Activated T-cell treated with anti-CD3 and anti-CD28 coated beads for 24 hours (primary cell): ENCODE results near the gene MAPK1.
"Not testable (repeated sequence)": the region's sequence is repeated elsewhere in the genome, so short reads cannot be mapped to it uniquely, and the experiment has no call there.

ENCODE experiments used
- DNase-seq: peaks from one replicate; pipeline ENCODE4 v3.0.0-alpha.2; 2020; ENCODE audit warnings: low read depth

MAPK1 gene

DNA sequence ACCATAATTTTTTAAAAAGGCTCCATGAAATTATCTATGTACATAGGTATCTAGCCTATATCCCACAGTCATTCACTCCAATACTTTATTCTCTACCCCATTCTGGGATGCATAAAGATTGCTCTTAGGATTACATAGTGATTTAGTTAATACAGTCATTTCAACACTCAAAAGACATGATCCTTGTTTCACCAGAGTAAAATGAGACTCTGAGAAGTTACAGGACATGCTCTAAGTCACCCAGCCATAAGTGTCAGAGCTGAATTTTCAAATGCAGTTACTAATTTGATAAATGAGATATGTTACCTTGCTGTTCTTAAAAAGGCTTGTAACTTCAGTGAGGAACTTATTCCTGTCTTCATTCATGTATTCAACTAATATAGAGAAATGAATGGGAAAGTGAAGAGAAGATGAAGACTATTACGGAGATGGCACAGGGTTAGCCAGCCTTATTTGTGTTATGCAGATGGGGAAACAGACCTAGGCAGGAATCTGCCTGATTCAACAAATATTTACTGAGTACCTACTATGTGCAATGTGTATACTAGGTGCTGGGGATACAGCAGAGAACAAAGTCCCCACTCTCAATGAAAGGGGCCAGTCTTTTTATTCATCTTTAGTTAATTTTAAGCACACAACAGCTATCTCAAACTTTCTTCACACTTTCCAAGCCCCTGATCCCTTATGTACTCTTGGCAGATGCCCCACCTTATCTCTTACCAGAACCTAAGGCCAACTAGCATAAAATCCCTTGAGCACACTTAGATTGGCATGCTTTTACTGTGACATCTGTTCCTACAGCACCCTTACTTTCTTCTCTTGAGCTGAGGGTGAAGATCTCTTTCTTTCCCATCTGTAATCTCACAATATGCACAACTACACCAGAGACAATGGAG, 21.6 kb downstream of the MAPK1 start:
- no peak for DNase-seq

GRCh38 chr22:21842946-21843345, 24.5 kb downstream of the MAPK1 start:
- no peak for DNase-seq

GRCh38 chr22:21841422-21841821, 26.0 kb downstream of the MAPK1 start:
- no peak for DNase-seq

GRCh38 chr22:21840236-21840823, 27.1 kb downstream of the MAPK1 start:
- DNase-seq, result no peak

DNA sequence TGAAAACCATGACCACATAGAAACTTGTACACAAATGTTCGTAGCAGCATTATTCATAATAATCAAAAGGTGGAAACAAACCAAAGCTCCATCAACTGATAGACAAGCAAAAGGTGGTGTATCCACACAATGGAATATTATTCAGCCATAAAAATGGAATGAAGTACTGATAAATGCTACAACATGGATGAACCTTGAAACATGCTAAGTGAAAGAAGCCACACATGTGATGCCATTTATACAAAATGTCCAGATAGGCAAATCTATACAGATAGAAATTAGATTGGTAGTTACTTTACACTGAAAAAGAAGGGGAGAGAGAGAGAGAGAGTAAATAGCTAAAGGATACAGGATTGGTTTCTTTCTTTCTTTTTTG, 27.7 kb downstream of the MAPK1 start:
- no peak for DNase-seq

GRCh38 chr22:21839104-21839764, 28.2 kb downstream of the MAPK1 start:
- not testable (repeated sequence) for DNase-seq

DNA sequence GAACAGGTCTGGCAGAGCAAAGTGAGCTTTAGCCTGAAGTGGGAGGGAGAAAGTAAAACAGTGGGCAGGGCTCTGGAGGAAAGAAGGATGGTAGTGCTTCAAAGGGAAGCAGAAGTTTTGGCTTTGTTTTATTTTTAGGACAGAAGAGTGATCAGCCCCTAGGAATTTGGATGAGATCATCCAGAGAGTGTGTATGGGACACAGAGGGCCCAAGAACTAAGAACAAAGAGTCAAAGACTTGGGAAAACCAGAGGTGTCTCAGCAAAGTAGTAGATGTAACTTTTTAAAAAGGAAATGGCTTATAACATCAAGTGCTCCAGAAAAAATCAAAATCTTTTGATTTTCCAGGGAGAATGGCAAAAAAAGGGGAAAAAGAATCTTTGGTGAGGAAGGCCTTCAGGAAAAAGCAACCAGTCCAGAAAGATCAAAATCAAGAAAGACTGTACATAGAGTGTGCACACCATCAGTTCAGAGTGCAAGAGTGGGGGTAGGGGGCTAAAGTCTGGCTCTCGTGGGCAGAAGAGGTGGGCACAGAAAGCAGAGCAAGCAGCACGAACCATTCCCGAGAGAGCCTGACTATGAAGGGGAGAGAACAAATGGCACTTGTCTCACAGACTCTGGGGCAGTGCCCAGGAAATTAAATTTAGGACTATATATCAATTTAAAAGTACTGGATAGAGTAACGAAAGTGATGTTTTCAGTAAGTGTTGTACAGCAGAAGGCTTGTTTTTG, 30.0 kb downstream of the MAPK1 start:
- no peak for DNase-seq

- DNase-seq, result not testable (repeated sequence)
These were observed 31.0 kb downstream of the MAPK1 start for GRCh38 chr22:21836486-21836885.

DNA sequence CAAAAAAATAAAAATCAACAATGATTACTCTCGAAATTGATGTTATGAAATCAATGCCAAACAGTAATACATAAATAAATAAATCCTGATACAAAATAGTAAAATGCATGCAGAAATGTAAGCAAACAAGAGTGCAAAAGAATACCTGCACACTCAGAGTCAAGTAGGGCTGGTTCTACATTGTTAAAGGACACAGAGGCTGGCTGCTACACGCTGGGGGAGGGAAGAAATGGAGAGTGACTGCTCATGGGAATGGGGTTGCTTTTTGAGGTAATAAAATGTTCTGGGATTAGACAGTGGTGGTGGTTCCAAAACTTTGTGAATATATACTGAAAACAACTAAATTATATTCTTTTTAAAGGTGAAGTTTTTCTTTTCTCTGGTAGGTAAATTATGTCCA, 32.1 kb downstream of the MAPK1 start:
- DNase-seq, result no peak

DNA sequence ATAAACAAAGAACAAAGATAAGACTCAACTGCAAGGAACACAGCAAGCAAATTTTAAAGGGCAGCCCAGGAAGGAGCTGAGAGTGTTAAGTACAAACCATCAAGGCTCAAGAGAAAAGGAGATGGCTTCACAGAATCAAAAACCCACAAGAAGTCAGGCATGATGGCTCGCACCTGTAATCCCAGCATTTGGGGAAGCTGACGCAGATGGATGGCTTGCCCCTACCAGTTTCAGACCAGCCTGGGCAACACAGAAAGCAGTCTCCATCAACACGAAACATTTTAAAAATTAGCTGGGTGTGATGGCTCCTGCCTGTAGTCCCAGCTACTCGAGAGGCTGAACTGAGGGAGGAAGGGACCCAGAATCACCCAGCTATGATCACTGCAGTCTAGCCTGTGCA, 32.6 kb downstream of the MAPK1 start:
- no peak for DNase-seq

GRCh38 chr22:21832291-21833290, 34.9 kb downstream of the MAPK1 start:
- no peak for DNase-seq

DNA sequence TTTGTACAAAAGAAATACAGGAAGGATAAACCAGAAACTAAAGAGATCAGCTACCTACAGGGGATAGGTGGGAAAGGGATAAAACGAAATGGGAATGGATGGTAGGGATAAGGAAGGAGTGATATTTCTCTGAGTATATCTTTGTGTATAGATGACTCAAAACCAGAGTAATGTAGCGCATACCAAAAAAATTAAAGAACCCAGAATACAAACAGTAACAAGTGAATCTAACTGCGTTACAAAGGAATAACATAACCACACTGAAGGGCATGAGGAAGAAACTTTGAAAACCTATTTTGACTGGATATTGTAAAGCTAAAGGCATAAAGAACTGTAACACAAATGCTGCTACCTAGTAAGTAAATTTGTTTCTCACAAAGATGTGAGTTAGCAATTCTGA, 37.9 kb downstream of the MAPK1 start:
- DNase-seq, result no peak

DNA sequence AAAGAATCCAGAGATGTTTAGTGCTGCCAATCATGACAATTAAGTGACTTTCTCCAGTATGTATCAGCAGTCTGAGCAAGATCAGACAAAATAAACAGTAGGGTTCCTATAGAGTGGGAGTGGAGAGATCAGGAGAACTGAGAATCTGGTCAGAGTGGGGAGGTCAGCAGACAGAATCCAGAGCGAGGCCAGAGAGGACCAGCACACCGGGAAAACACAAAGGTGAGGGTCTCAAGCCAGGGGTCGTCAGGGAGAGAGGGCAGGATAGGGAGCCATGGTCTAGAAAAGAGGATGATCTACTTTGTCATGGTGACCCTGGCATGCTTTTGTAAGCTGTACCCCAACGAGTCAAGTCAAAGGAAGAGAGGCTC, 39.2 kb downstream of the MAPK1 start:
- no peak for DNase-seq

GRCh38 chr22:21827628-21828267, 39.7 kb downstream of the MAPK1 start:
- no peak for DNase-seq

DNA sequence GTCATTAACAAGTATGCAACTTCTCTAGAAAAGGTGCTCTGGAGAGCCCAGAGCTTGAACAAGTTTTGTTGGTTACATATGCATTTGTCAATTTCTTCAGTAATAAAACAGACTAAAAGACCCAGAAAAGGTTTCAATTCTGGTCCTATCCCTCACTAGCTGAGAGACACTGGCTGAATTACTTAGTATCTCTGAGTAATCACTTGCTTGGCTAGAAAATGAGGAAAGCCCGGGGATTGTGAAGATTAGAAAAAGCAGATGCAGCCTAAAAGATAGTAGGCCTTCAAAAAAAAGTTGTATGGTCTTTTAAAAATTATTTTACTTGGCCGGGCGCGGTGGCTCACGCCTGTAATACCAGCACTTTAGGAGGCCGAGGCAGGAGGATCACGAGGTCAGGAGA, 41.2 kb downstream of the MAPK1 start:
- no peak for DNase-seq

- not testable (repeated sequence) for DNase-seq
These were observed 42.5 kb downstream of the MAPK1 start for GRCh38 chr22:21824962-21825361.

DNA sequence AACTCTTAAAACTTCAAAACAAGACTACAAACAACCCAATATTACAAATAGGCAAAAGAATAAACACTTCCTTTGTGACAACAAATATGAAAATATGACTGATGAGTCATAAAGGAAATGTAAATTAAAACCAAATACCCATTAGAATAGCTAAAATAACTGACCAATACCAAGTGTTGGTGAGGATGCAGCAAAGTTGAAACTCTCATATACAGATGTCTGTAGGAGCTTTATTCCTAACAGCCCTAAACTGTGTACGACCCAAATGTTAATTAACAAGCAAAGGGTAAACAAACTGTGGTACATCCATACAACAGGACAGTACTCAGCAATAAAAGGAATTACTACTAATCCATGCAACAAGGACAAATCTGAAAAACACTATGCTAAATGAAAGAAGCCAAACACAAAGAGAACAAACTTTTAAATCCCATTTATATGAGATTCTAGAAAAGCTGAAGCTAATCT, 43.0 kb downstream of the MAPK1 start:
- DNase-seq, result no peak

GRCh38 chr22:21823740-21824444, 43.6 kb downstream of the MAPK1 start:
- no peak for DNase-seq

DNA sequence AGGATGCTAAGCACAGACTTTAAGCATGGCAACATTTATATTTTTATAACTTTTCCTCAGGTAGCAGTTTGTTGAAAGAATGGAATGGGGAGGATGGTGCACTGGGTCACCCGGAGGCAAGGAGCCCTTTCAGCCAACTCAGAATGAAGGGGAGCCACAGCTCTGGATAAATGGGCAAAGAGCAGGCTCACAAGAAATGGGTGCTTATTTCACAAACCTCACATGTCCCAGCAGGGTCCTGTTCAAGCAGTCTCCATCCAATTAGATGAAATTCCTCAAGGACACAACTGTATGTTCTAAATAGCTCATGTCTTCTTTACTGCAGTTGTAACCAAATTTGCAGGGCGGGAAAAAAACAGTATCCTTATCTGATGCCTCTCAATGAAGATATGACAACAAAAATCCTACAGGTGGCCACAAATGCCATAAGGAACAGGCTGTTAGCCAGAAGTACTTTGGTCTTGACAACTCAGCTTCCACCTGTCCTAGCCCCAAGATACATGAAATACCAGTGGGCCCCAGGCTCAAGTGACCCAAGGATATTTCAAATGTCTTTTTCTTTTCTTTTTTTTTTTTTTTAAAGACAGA, 48.2 kb downstream of the MAPK1 start:
- no peak for DNase-seq
